ENCODE data around the gene ABHD2.

- TF ChIP-seq, protein P1, sequence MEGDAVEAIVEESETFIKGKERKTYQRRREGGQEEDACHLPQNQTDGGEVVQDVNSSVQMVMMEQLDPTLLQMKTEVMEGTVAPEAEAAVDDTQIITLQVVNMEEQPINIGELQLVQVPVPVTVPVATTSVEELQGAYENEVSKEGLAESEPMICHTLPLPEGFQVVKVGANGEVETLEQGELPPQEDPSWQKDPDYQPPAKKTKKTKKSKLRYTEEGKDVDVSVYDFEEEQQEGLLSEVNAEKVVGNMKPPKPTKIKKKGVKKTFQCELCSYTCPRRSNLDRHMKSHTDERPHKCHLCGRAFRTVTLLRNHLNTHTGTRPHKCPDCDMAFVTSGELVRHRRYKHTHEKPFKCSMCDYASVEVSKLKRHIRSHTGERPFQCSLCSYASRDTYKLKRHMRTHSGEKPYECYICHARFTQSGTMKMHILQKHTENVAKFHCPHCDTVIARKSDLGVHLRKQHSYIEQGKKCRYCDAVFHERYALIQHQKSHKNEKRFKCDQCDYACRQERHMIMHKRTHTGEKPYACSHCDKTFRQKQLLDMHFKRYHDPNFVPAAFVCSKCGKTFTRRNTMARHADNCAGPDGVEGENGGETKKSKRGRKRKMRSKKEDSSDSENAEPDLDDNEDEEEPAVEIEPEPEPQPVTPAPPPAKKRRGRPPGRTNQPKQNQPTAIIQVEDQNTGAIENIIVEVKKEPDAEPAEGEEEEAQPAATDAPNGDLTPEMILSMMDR (IDR thresholded peaks at IDR 0.05; ENCODE audit: low read depth, low read length, poor library complexity, severe bottlenecking) = no peak
- no peak for TF ChIP-seq EZH2phosphoT487 (IDR thresholded peaks at IDR 0.05; ENCODE audit: borderline replicate concordance, low read length)
Measured at GRCh38 chr15:89136818-89137772, 48.8 kb downstream of the ABHD2 start.

Data from DOHH2 (cell line).